MM.1S (cell line): ENCODE results near the gene EEF1AKMT1.

Experiments used
- DNase-seq: peaks from one replicate; pipeline ENCODE4 v3.0.0-alpha.2; 2015
- H2AFZ ChIP-seq: fragments of 300-600 bp; sonication (generic); 2 replicates; pipeline ENCODE4 v1.6.0; 2016; ENCODE audit warnings: antibody characterized with exemption, low read length
- H3F3A ChIP-seq: fragments of 300-600 bp; sonication (generic); 2 replicates; pipeline ENCODE4 v1.6.1; 2016; ENCODE audit warnings: mild to moderate bottlenecking, antibody characterized with exemption, low read length, moderate library complexity, mixed read lengths; ENCODE audit not compliant: insufficient read depth
- H3K27ac ChIP-seq: fragments of 300-600 bp; sonication (generic); 2 replicates; pipeline ENCODE4 v1.5.1; 2016; ENCODE audit warnings: mild to moderate bottlenecking, low read length
- H3K27me3 ChIP-seq: fragments of 300-600 bp; sonication (generic); replicated peaks from 2 replicates; pipeline ENCODE4 v1.6.0; 2016; ENCODE audit warnings: low read length; ENCODE audit not compliant: insufficient read depth
- H3K36me3 ChIP-seq: fragments of 300-600 bp; sonication (generic); replicated peaks from 2 replicates; pipeline ENCODE4 v1.6.1; 2016; ENCODE audit warnings: mild to moderate bottlenecking, low read length, mixed read lengths; ENCODE audit not compliant: insufficient read depth
- H3K4me1 ChIP-seq: fragments of 300-600 bp; sonication (generic); 2 replicates; pipeline ENCODE4 v1.6.1; 2016; ENCODE audit warnings: low read length, mixed read lengths
- H3K4me2 ChIP-seq: fragments of 300-600 bp; sonication (generic); 2 replicates; pipeline ENCODE4 v1.6.0; 2016; ENCODE audit warnings: low read depth, low read length
- H3K4me3 ChIP-seq: fragments of 300-600 bp; sonication (generic); 2 replicates; pipeline ENCODE4 v1.5.1; 2016; ENCODE audit warnings: low read length, mixed read lengths
- H3K79me2 ChIP-seq: fragments of 300-600 bp; sonication (generic); 2 replicates; pipeline ENCODE4 v1.6.1; 2016; ENCODE audit warnings: mixed run types, low read length, mixed read lengths
- H3K9ac ChIP-seq: fragments of 300-600 bp; sonication (generic); 2 replicates; pipeline ENCODE4 v1.6.1; 2016; ENCODE audit warnings: low read length, mixed read lengths
- H3K9me2 ChIP-seq: fragments of 300-600 bp; sonication (generic); replicated peaks from 2 replicates; pipeline ENCODE4 v1.6.1; 2016; ENCODE audit warnings: mild to moderate bottlenecking, low read length, mixed read lengths; ENCODE audit not compliant: insufficient read depth
- H3K9me3 ChIP-seq: fragments of 300-600 bp; sonication (generic); replicated peaks from 2 replicates; pipeline ENCODE4 v1.6.1; 2016; ENCODE audit warnings: mild to moderate bottlenecking, low read length, mixed read lengths; ENCODE audit not compliant: insufficient read depth
- H4K20me1 ChIP-seq: fragments of 300-600 bp; sonication (generic); 2 replicates; pipeline ENCODE4 v1.6.1; 2016; ENCODE audit warnings: mild to moderate bottlenecking, low read length, moderate library complexity, mixed read lengths; ENCODE audit not compliant: insufficient read depth
- EZH2 ChIP-seq: fragments of 300-600 bp; sonication (generic); optimal IDR thresholded peaks from 2 replicates; pipeline ENCODE3; 2017; ENCODE audit warnings: low read depth, mild to moderate bottlenecking, antibody characterized with exemption, low read length, mixed read lengths
- EZH2phosphoT487 ChIP-seq: fragments of 300-600 bp; sonication (generic); IDR thresholded peaks from 2 replicates; pipeline ENCODE4 v1.6.1; 2018; ENCODE audit warnings: antibody characterized with exemption, low read length
- TF ChIP-seq, protein P1 (sequence below): fragments of 300-600 bp; sonication (generic); IDR thresholded peaks from 2 replicates; pipeline ENCODE4 v1.5.1; 2016; ENCODE audit warnings: antibody characterized with exemption, low read length, mixed read lengths

Gene EEF1AKMT1

DNA sequence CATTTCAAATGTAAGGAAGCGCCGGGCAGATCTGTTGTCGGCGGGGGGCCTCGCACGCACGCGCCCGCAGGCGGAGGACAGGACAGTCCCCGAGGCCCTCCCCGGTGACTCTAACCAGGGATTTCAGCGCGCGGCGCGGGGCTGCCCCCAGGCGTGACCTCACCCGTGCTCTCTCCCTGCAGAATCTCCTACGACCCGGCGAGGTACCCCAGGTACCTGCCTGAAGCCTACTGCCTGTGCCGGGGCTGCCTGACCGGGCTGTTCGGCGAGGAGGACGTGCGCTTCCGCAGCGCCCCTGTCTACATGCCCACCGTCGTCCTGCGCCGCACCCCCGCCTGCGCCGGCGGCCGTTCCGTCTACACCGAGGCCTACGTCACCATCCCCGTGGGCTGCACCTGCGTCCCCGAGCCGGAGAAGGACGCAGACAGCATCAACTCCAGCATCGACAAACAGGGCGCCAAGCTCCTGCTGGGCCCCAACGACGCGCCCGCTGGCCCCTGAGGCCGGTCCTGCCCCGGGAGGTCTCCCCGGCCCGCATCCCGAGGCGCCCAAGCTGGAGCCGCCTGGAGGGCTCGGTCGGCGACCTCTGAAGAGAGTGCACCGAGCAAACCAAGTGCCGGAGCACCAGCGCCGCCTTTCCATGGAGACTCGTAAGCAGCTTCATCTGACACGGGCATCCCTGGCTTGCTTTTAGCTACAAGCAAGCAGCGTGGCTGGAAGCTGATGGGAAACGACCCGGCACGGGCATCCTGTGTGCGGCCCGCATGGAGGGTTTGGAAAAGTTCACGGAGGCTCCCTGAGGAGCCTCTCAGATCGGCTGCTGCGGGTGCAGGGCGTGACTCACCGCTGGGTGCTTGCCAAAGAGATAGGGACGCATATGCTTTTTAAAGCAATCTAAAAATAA is 52.1 kb downstream of the EEF1AKMT1 start:
- Histone ChIP-seq H3K9ac (no peak overlapping the region), H3K4me1 (no peaks in the 10 kb centered on the region), H3K27ac (no peak overlapping the region), H3K9me2 (no peaks in the 10 kb centered on the region), H3K4me2 (no peak overlapping the region), H3F3A (no peaks in the 10 kb centered on the region), H3K79me2 (no peaks in the 10 kb centered on the region), H3K9me3 (no peaks in the 10 kb centered on the region), H3K36me3 (no peaks in the 10 kb centered on the region), H4K20me1 (no peaks in the 10 kb centered on the region), H3K4me3 (no peak overlapping the region), H3K27me3 (no peaks in the 10 kb centered on the region), H2AFZ (no peak overlapping the region)
- TF ChIP-seq EZH2phosphoT487 = no peak
- TF ChIP-seq EZH2 = no peak
- TF ChIP-seq, protein P1, sequence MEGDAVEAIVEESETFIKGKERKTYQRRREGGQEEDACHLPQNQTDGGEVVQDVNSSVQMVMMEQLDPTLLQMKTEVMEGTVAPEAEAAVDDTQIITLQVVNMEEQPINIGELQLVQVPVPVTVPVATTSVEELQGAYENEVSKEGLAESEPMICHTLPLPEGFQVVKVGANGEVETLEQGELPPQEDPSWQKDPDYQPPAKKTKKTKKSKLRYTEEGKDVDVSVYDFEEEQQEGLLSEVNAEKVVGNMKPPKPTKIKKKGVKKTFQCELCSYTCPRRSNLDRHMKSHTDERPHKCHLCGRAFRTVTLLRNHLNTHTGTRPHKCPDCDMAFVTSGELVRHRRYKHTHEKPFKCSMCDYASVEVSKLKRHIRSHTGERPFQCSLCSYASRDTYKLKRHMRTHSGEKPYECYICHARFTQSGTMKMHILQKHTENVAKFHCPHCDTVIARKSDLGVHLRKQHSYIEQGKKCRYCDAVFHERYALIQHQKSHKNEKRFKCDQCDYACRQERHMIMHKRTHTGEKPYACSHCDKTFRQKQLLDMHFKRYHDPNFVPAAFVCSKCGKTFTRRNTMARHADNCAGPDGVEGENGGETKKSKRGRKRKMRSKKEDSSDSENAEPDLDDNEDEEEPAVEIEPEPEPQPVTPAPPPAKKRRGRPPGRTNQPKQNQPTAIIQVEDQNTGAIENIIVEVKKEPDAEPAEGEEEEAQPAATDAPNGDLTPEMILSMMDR = no peak
- no peak for DNase-seq

DNA sequence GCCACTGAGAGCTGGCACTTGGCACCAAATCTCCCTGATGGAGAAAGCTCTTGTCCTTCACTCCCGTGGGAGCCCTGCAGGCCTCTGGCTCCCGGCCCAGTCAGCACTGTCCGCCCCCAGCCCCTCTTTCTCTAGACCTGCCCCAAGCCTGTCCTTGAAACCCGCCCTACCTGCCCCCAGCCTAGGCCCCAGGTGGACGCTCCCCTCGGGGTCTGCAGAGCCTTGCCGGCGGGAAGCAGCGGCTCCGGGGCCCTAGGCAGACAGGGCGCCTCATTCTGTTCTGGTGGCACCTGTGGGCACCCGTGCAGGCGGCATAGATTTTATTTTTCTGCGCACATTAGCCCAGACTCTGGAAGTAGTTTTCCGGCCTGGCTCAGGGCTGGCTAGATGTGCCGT is 52.7 kb downstream of the EEF1AKMT1 start:
- no peak overlapping the region for H3K4me2 ChIP-seq
- H3K4me3 ChIP-seq = no peak overlapping the region
- no peak overlapping the region for H3K9ac ChIP-seq
- H3K4me1 ChIP-seq = no peaks in the 10 kb centered on the region
- no peaks in the 10 kb centered on the region for H3F3A ChIP-seq
- no peak for TF ChIP-seq EZH2phosphoT487
- TF ChIP-seq EZH2 = no peak
- TF ChIP-seq, protein P1 = no peak
- no peak overlapping the region for H2AFZ ChIP-seq
- H3K79me2 ChIP-seq = no peaks in the 10 kb centered on the region
- no peak overlapping the region for H3K27ac ChIP-seq
- H4K20me1 ChIP-seq = no peaks in the 10 kb centered on the region
- H3K36me3 ChIP-seq = no peaks in the 10 kb centered on the region
- no peak for DNase-seq
- no peaks in the 10 kb centered on the region for H3K9me2 ChIP-seq
- H3K27me3 ChIP-seq = no peaks in the 10 kb centered on the region
- no peaks in the 10 kb centered on the region for H3K9me3 ChIP-seq

DNA sequence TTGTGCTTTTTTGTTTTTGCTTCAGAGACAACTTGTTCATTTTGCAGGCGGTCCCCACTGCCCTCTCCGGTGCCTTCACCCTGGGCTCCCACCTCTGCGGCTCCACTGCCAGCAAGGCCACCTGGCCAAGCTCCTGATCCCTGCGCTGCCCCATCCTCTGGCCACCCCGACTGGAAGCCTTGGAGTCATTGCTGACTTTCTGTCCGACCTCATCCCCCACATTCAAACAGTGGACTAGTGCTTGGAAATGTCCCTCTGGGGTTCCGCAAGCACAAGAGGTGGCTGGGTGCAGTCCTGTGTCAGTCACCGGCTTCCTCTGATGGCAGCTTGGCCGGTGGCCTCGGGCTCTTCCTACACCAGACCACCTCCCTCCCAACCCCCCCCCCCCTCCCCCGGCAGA is 53.3 kb downstream of the EEF1AKMT1 start:
- TF ChIP-seq EZH2phosphoT487 (no peak), EZH2 (no peak)
- TF ChIP-seq, protein P1 = no peak
- Histone ChIP-seq H3K9me3 (no peaks in the 10 kb centered on the region), H2AFZ (no peak overlapping the region), H3F3A (no peaks in the 10 kb centered on the region), H3K27me3 (no peaks in the 10 kb centered on the region), H3K4me2 (no peak overlapping the region), H4K20me1 (no peaks in the 10 kb centered on the region), H3K9ac (no peak overlapping the region), H3K79me2 (no peaks in the 10 kb centered on the region), H3K9me2 (no peaks in the 10 kb centered on the region), H3K4me3 (no peak overlapping the region), H3K36me3 (no peaks in the 10 kb centered on the region), H3K4me1 (no peaks in the 10 kb centered on the region), H3K27ac (no peak overlapping the region)
- DNase-seq = no peak
